Stimulated activated naive B cell treated with anti-CD40 and anti-IgM and Interleukin-4, amounts not matched to agents 10 μg/mL and 1 μg/mL and 100 μg/mL, for 72 hours (primary cell): ENCODE measurements around the gene TMEM163.
A peak's percentile ranks its signal among the peaks of the same experiment; 100 is the strongest.

Experiments used
- ATAC-seq, 2 donors: fragments of 150-1000 bp; cut with Tn5 transposase; replicated peaks; 2 replicates each; pipeline ENCODE4 v1.10.0; 2021; ENCODE audit warnings: moderate library complexity in 1 of 2
- DNase-seq: peaks from one replicate; pipeline ENCODE4 v3.0.0; 2021
- H3K27ac Mint-ChIP-seq: one replicate; pipeline ENCODE4 v1.8.0; 2022; ENCODE audit warnings: mild to moderate bottlenecking, mixed read lengths
- H3K27me3 Mint-ChIP-seq, 2 donors: one replicate each; pipeline ENCODE4 v1.8.0; 2022; ENCODE audit warnings: mixed read lengths in 2 of 2
- H3K36me3 Mint-ChIP-seq, 2 donors: one replicate each; pipeline ENCODE4 v1.8.0; 2022; ENCODE audit warnings: mixed read lengths in 2 of 2, mild to moderate bottlenecking in 1 of 2
- H3K4me1 Mint-ChIP-seq, 2 donors: one replicate each; pipeline ENCODE4 v1.8.0; 2022; ENCODE audit warnings: mixed read lengths in 2 of 2, mild to moderate bottlenecking in 1 of 2
- H3K4me3 Mint-ChIP-seq, 2 donors: one replicate each; pipeline ENCODE4 v1.8.0; 2022; ENCODE audit warnings: mild to moderate bottlenecking in 2 of 2, mixed read lengths in 2 of 2, moderate library complexity in 1 of 2
- H3K9me3 Mint-ChIP-seq, 2 donors: one replicate each; pipeline ENCODE4 v1.8.0; 2022; ENCODE audit warnings: mixed read lengths in 2 of 2, mild to moderate bottlenecking in 1 of 2

TMEM163 gene

GRCh38 chr2:134716721-134717243 is 2.0 kb downstream of the TMEM163 start:
- no peak overlapping the region for H3K27ac Mint-ChIP-seq
- H3K27me3 Mint-ChIP-seq: peaks cover 58 to 72% of the 10 kb centered on the region in 2 donors
- peak overlapping the region in 1 of 2 donors; percentile 41 for H3K4me3 Mint-ChIP-seq
- H3K4me1 Mint-ChIP-seq: peaks cover 35 to 51% of the 10 kb centered on the region in 2 donors
- ATAC-seq: no peak
- DNase-seq: no peak
- peaks cover 0 to 1% of the 10 kb centered on the region in 2 donors for H3K36me3 Mint-ChIP-seq
- H3K9me3 Mint-ChIP-seq: no peaks in the 10 kb centered on the region

- no peak overlapping the region for H3K4me3 Mint-ChIP-seq
- no peaks in the 10 kb centered on the region for H3K9me3 Mint-ChIP-seq
- peaks cover 35 to 54% of the 10 kb centered on the region in 2 donors for H3K4me1 Mint-ChIP-seq
- no peak overlapping the region for H3K27ac Mint-ChIP-seq
- H3K27me3 Mint-ChIP-seq: peaks cover 53 to 65% of the 10 kb centered on the region in 2 donors
- peaks cover 0 to 1% of the 10 kb centered on the region in 2 donors for H3K36me3 Mint-ChIP-seq
- no peak for ATAC-seq
- no peak for DNase-seq
Measured at GRCh38 chr2:134715932-134716643, 2.7 kb downstream of the TMEM163 start.

- peaks cover 0 to 1% of the 10 kb centered on the region in 2 donors for H3K36me3 Mint-ChIP-seq
- peaks cover 47 to 61% of the 10 kb centered on the region in 2 donors for H3K27me3 Mint-ChIP-seq
- peak; percentile 51 to 64 for ATAC-seq
- DNase-seq: no peak
- no peak overlapping the region for H3K4me3 Mint-ChIP-seq
- H3K9me3 Mint-ChIP-seq: no peaks in the 10 kb centered on the region
- peaks cover 33 to 48% of the 10 kb centered on the region in 2 donors for H3K4me1 Mint-ChIP-seq
- H3K27ac Mint-ChIP-seq: no peak overlapping the region
Measured at GRCh38 chr2:134714228-134714627, 4.6 kb downstream of the TMEM163 start.

- Mint-ChIP-seq H3K27ac (no peak overlapping the region), H3K9me3 (no peaks in the 10 kb centered on the region), H3K27me3 (peaks cover 47 to 67% of the 10 kb centered on the region in 2 donors), H3K36me3 (peaks cover 0 to 1% of the 10 kb centered on the region in 2 donors), H3K4me1 (peaks cover 33 to 48% of the 10 kb centered on the region in 2 donors), H3K4me3 (no peak overlapping the region)
- no peak for ATAC-seq
- no peak for DNase-seq
Measured at GRCh38 chr2:134713606-134714005, 5.2 kb downstream of the TMEM163 start.

- H3K27me3 Mint-ChIP-seq: peaks cover 47 to 66% of the 10 kb centered on the region in 2 donors
- no peak for ATAC-seq
Measured at GRCh38 chr2:134713176-134713575, 5.6 kb downstream of the TMEM163 start.

GRCh38 chr2:134712736-134713135 is 6.1 kb downstream of the TMEM163 start:
- ATAC-seq: peak; percentile 45 to 58
- H3K4me3 Mint-ChIP-seq: peak overlapping the region; percentile 21 to 56
- H3K36me3 Mint-ChIP-seq: no peaks in the 10 kb centered on the region
- peaks cover 46 to 63% of the 10 kb centered on the region in 2 donors for H3K27me3 Mint-ChIP-seq
- H3K9me3 Mint-ChIP-seq: no peaks in the 10 kb centered on the region
- H3K27ac Mint-ChIP-seq: no peak overlapping the region
- peaks cover 33 to 41% of the 10 kb centered on the region in 2 donors for H3K4me1 Mint-ChIP-seq
- no peak for DNase-seq

More at GRCh38 chr2:134713176-134713575, 5.6 kb downstream of the TMEM163 start:
- H3K4me1 Mint-ChIP-seq: peaks cover 33 to 46% of the 10 kb centered on the region in 2 donors
- no peak overlapping the region for H3K27ac Mint-ChIP-seq
- H3K36me3 Mint-ChIP-seq: peaks cover 0 to under 1% of the 10 kb centered on the region in 2 donors
- no peaks in the 10 kb centered on the region for H3K9me3 Mint-ChIP-seq
- no peak for DNase-seq
- H3K4me3 Mint-ChIP-seq: peak overlapping the region; percentile 21 to 56

GRCh38 chr2:134712299-134712698 is 6.5 kb downstream of the TMEM163 start:
- no peak overlapping the region for H3K27ac Mint-ChIP-seq
- no peak overlapping the region for H3K4me3 Mint-ChIP-seq
- DNase-seq (no peak), ATAC-seq (peak in 1 of 2 donors; percentile 54)
- H3K27me3 Mint-ChIP-seq: peaks cover 45 to 63% of the 10 kb centered on the region in 2 donors
- H3K36me3 Mint-ChIP-seq: peaks cover 2 to 3% of the 10 kb centered on the region in 2 donors
- H3K4me1 Mint-ChIP-seq: peaks cover 30 to 37% of the 10 kb centered on the region in 2 donors
- H3K9me3 Mint-ChIP-seq: peaks cover 0 to 1% of the 10 kb centered on the region in 2 donors

- H3K27ac Mint-ChIP-seq: no peak overlapping the region
- H3K9me3 Mint-ChIP-seq: peaks cover 0 to 1% of the 10 kb centered on the region in 2 donors
Measured at GRCh38 chr2:134711692-134712091, 7.1 kb downstream of the TMEM163 start.

GRCh38 chr2:134707330-134707676 is 11.5 kb downstream of the TMEM163 start:
- Mint-ChIP-seq H3K36me3 (peaks cover 3 to 4% of the 10 kb centered on the region in 2 donors), H3K4me1 (peaks cover 20 to 23% of the 10 kb centered on the region in 2 donors), H3K27me3 (peaks cover 43 to 63% of the 10 kb centered on the region in 2 donors), H3K4me3 (no peak overlapping the region), H3K27ac (no peak overlapping the region), H3K9me3 (peaks cover 0 to 1% of the 10 kb centered on the region in 2 donors)
- ATAC-seq (no peak), DNase-seq (no peak)

More at GRCh38 chr2:134711692-134712091, 7.1 kb downstream of the TMEM163 start:
- Mint-ChIP-seq H3K27me3 (peaks cover 44 to 63% of the 10 kb centered on the region in 2 donors), H3K36me3 (peaks cover 3 to 4% of the 10 kb centered on the region in 2 donors), H3K4me3 (no peak overlapping the region), H3K4me1 (peaks cover 28 to 42% of the 10 kb centered on the region in 2 donors)
- ATAC-seq: no peak
- DNase-seq: no peak

- Mint-ChIP-seq H3K36me3 (peaks cover 3 to 4% of the 10 kb centered on the region in 2 donors), H3K27ac (peak overlapping the region; percentile 11), H3K4me3 (peak overlapping the region; percentile 40 to 62), H3K27me3 (peaks cover 44 to 65% of the 10 kb centered on the region in 2 donors), H3K4me1 (peaks cover 18 to 19% of the 10 kb centered on the region in 2 donors), H3K9me3 (peaks cover 0 to 1% of the 10 kb centered on the region in 2 donors)
- ATAC-seq (peak; percentile 54 to 75), DNase-seq (no peak)
Measured at GRCh38 chr2:134706587-134707329, 12.0 kb downstream of the TMEM163 start.

GRCh38 chr2:134705861-134706586 is 12.8 kb downstream of the TMEM163 start:
- peaks cover 3 to 4% of the 10 kb centered on the region in 2 donors for H3K36me3 Mint-ChIP-seq
- H3K27ac Mint-ChIP-seq: peak overlapping the region; percentile 11
- H3K4me3 Mint-ChIP-seq: peak overlapping the region; percentile 40 to 62
- H3K27me3 Mint-ChIP-seq: peaks cover 44 to 65% of the 10 kb centered on the region in 2 donors
- peaks cover 0 to 1% of the 10 kb centered on the region in 2 donors for H3K9me3 Mint-ChIP-seq
- no peak for ATAC-seq
- peaks cover 15 to 19% of the 10 kb centered on the region in 2 donors for H3K4me1 Mint-ChIP-seq
- DNase-seq: no peak

GRCh38 chr2:134704173-134704572 is 14.6 kb downstream of the TMEM163 start:
- DNase-seq (no peak), ATAC-seq (no peak)
- no peak overlapping the region for H3K4me3 Mint-ChIP-seq
- H3K4me1 Mint-ChIP-seq: peaks cover 15 to 18% of the 10 kb centered on the region in 2 donors
- H3K27ac Mint-ChIP-seq: no peak overlapping the region
- peaks cover 39 to 58% of the 10 kb centered on the region in 2 donors for H3K27me3 Mint-ChIP-seq
- peaks cover 0 to 1% of the 10 kb centered on the region in 2 donors for H3K9me3 Mint-ChIP-seq
- peaks cover 3 to 4% of the 10 kb centered on the region in 2 donors for H3K36me3 Mint-ChIP-seq

GRCh38 chr2:134703426-134703825 is 15.4 kb downstream of the TMEM163 start:
- no peak for DNase-seq
- Mint-ChIP-seq H3K4me1 (peaks cover 15 to 18% of the 10 kb centered on the region in 2 donors), H3K4me3 (no peak overlapping the region), H3K27ac (no peak overlapping the region), H3K36me3 (peaks cover 3 to 4% of the 10 kb centered on the region in 2 donors), H3K9me3 (peaks cover 0 to 1% of the 10 kb centered on the region in 2 donors), H3K27me3 (peaks cover 39 to 55% of the 10 kb centered on the region in 2 donors)
- ATAC-seq: no peak
